Esophagus squamous epithelium (tissue), 4 donors: Measurements from ENCODE around the gene MMP24.

Experiments
- POLR2A ChIP-seq, 4 donors: fragments of 450-650 bp; IDR thresholded peaks; one replicate each; pipeline ENCODE4 v1.6.1; 2017; ENCODE audit warnings: antibody characterized with exemption in 4 of 4, mild to moderate bottlenecking in 4 of 4, moderate library complexity in 3 of 4
- TF ChIP-seq, protein P1 (sequence below), 6 experiments: fragments of 450-650 bp in 4 of 6; fragments of 200-600 bp in 2 of 6; sonication (generic) in 2 of 6; IDR thresholded peaks; one replicate each; pipeline ENCODE4 v1.5.1; 2016 to 2019; ENCODE audit warnings: antibody characterized with exemption in 6 of 6, mild to moderate bottlenecking in 4 of 6, moderate library complexity in 4 of 6

DNA sequence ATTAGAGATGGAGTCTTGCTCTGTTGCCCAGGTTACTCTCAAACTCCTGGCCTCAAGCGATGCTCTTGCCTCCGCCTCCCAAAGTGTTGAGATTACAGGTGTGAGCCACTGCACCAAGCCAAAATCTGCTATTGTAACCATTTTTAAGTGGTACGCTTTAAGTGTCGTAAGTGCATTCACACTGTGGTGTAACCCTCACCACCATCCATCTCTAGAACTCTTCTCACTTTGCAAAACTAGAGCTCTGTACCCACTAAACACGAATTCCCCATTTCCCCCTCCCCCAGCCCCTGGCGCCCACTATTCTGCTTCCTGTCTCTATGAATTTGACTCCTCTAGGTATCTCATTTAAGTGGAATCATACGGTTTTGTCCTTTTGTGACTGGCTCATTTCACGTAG is 68.6 kb downstream of the MMP24 start:
- TF ChIP-seq, protein P1, sequence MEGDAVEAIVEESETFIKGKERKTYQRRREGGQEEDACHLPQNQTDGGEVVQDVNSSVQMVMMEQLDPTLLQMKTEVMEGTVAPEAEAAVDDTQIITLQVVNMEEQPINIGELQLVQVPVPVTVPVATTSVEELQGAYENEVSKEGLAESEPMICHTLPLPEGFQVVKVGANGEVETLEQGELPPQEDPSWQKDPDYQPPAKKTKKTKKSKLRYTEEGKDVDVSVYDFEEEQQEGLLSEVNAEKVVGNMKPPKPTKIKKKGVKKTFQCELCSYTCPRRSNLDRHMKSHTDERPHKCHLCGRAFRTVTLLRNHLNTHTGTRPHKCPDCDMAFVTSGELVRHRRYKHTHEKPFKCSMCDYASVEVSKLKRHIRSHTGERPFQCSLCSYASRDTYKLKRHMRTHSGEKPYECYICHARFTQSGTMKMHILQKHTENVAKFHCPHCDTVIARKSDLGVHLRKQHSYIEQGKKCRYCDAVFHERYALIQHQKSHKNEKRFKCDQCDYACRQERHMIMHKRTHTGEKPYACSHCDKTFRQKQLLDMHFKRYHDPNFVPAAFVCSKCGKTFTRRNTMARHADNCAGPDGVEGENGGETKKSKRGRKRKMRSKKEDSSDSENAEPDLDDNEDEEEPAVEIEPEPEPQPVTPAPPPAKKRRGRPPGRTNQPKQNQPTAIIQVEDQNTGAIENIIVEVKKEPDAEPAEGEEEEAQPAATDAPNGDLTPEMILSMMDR (IDR thresholded peaks at IDR 0.05): no peak
- no peak for TF ChIP-seq POLR2A (IDR thresholded peaks at IDR 0.05)
